CD8-positive, alpha-beta memory T cell (primary cell): ENCODE measurements around the gene QSOX2. TPM values are rescaled to one million over a fixed set of nuclear protein-coding genes. Genes with fewer than 3 reads are reported as not detected.

Experiments used
- CTCF ChIA-PET: fragments of 350-600 bp; sonication (Branson Sonifier 250); formaldehyde crosslinking; loops from one replicate; lab custom pipeline; 2021; ENCODE audit warnings: antibody characterized with exemption; lab: Charles Lee
- POLR2A ChIA-PET: fragments of 350-600 bp; sonication (Branson Sonifier 250); formaldehyde crosslinking; loops from one replicate; lab custom pipeline; 2021; ENCODE audit warnings: antibody characterized with exemption; lab: Charles Lee
- DNase-seq, 5 donors: peaks; one replicate each; pipeline versions ENCODE4 v3.0.0 to v3.0.0-alpha.2; 2020 to 2022; ENCODE audit warnings: mixed read lengths in 1 of 5
- H3K27ac ChIP-seq: one replicate; pipeline ENCODE4 v1.7.0; 2013; ENCODE audit warnings: low read depth, mild to moderate bottlenecking, low read length, moderate library complexity
- H3K27me3 ChIP-seq: 2 replicates; pipeline ENCODE4 v1.7.0; 2013; ENCODE audit warnings: low read length, mild to moderate bottlenecking; ENCODE audit not compliant: insufficient read depth, poor library complexity, severe bottlenecking
- H3K36me3 ChIP-seq: 2 replicates; pipeline ENCODE4 v1.7.0; 2013; ENCODE audit warnings: mild to moderate bottlenecking, low read length, moderate library complexity; ENCODE audit not compliant: insufficient read depth
- H3K4me1 ChIP-seq: 2 replicates; pipeline ENCODE4 v1.7.0; 2013; ENCODE audit warnings: mild to moderate bottlenecking, low read length, moderate library complexity; ENCODE audit not compliant: insufficient read depth
- H3K4me3 ChIP-seq: 2 replicates; pipeline ENCODE4 v1.7.0; 2013; ENCODE audit warnings: mild to moderate bottlenecking, low read length
- H3K9me3 ChIP-seq: 2 replicates; pipeline ENCODE4 v1.7.0; 2013; ENCODE audit warnings: mild to moderate bottlenecking, low read length
- H3K27ac Mint-ChIP-seq, 8 donors: one replicate each; pipeline ENCODE4 v1.8.0; 2020 to 2021; ENCODE audit warnings: mixed read lengths in 8 of 8, mild to moderate bottlenecking in 6 of 8, inconsistent platforms in 3 of 8, moderate library complexity in 3 of 8
- H3K27me3 Mint-ChIP-seq, 2 donors: one replicate each; pipeline ENCODE4 v1.8.0; 2020 to 2021; ENCODE audit warnings: mixed read lengths in 2 of 2, mild to moderate bottlenecking in 1 of 2, moderate library complexity in 1 of 2
- H3K36me3 Mint-ChIP-seq, 3 donors: one replicate each; pipeline ENCODE4 v1.8.0; 2020 to 2021; ENCODE audit warnings: mixed read lengths in 3 of 3, inconsistent platforms in 1 of 3, mild to moderate bottlenecking in 1 of 3
- H3K4me1 Mint-ChIP-seq, 3 donors: one replicate each; pipeline ENCODE4 v1.8.0; 2020 to 2021; ENCODE audit warnings: mixed read lengths in 3 of 3, inconsistent platforms in 1 of 3, mild to moderate bottlenecking in 1 of 3
- H3K4me3 Mint-ChIP-seq, 7 donors: one replicate each; pipeline ENCODE4 v1.8.0; 2020 to 2021; ENCODE audit warnings: mixed read lengths in 7 of 7, mild to moderate bottlenecking in 6 of 7, moderate library complexity in 4 of 7, inconsistent platforms in 2 of 7
- H3K9me3 Mint-ChIP-seq, 5 donors: one replicate each; pipeline ENCODE4 v1.8.0; 2020 to 2022; ENCODE audit warnings: mixed read lengths in 5 of 5, mild to moderate bottlenecking in 3 of 5, moderate library complexity in 2 of 5, inconsistent platforms in 1 of 5
- polyA plus RNA-seq: library from polyadenylated mRNA; unstranded; fragments of 300-500 nt; fragmentation: Illumina TruSeq; gene quantifications from one replicate; pipeline ENCODE4 v1.2.3, GENCODE V29; 2021
- total RNA-seq, 2 experiments: library from RNA; stranded (reverse); gene quantifications; one replicate each; pipeline ENCODE4 v1.2.3, GENCODE V29; 2021

QSOX2 gene
- total and polyA plus RNA-seq, 3 experiments from 2014 or later = 0.66 to 15.3 (median 14.6) TPM

DNA sequence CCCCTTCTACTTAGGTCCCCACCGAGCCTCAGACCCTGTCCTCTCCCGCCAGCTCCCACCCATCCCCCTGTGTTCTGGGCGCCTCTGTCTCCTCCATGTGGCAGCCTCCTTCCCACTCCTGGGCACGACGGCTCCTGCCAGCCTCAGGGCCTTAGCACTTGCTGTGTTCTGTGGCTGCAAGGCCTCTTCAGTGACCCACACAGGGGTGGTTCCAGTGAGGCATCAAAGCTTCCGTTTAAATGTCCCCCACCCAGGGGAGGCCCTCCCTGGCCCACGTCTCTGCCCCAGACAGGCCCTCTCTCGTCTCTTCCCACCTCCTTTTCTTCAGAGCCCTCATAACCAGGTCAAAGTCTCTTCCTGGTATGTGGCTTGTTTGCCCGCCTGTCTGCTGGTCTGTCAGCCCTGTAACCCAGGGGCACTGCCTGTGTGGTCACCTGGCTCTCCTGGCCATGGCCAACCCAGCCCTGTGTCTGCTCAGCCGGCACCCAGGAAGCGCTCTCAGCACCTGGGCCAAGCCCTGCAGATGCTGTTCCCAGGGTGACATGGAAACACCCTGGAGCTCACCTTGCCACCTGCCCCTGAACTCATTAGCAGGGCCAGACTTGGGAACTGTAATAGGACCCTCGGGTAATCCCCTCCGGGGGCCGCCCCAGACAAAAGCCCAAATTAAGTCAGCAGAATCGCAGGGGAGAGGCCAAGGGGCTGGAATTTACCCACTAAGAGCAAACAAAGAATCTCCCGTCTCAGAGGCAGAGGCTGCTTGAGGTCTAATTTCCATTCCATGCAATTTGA lies 74.4 kb downstream of the QSOX2 start:
- H3K27ac Mint-ChIP-seq = no peak overlapping the region
- H3K4me3 Mint-ChIP-seq = no peak overlapping the region
- Histone ChIP-seq H3K4me3 (no peak overlapping the region), H3K27me3 (no peaks in the 10 kb centered on the region), H3K36me3 (no peaks in the 10 kb centered on the region), H3K4me1 (no peaks in the 10 kb centered on the region), H3K9me3 (no peaks in the 10 kb centered on the region), H3K27ac (no peak overlapping the region)
- peaks cover 9 to 23% of the 10 kb centered on the region in 2 donors for H3K27me3 Mint-ChIP-seq
- no peaks in the 10 kb centered on the region for H3K4me1 Mint-ChIP-seq
- no peaks in the 10 kb centered on the region for H3K36me3 Mint-ChIP-seq
- no peaks in the 10 kb centered on the region for H3K9me3 Mint-ChIP-seq
- ChIA-PET CTCF (interaction anchor here (0.7 to 0.9 kb wide), 2 partner anchors 13 to 53 kb away, joined by 3 read pairs; no protein-coding TSS in a partner anchor), POLR2A (no interaction called here)
- no peak for DNase-seq

DNA sequence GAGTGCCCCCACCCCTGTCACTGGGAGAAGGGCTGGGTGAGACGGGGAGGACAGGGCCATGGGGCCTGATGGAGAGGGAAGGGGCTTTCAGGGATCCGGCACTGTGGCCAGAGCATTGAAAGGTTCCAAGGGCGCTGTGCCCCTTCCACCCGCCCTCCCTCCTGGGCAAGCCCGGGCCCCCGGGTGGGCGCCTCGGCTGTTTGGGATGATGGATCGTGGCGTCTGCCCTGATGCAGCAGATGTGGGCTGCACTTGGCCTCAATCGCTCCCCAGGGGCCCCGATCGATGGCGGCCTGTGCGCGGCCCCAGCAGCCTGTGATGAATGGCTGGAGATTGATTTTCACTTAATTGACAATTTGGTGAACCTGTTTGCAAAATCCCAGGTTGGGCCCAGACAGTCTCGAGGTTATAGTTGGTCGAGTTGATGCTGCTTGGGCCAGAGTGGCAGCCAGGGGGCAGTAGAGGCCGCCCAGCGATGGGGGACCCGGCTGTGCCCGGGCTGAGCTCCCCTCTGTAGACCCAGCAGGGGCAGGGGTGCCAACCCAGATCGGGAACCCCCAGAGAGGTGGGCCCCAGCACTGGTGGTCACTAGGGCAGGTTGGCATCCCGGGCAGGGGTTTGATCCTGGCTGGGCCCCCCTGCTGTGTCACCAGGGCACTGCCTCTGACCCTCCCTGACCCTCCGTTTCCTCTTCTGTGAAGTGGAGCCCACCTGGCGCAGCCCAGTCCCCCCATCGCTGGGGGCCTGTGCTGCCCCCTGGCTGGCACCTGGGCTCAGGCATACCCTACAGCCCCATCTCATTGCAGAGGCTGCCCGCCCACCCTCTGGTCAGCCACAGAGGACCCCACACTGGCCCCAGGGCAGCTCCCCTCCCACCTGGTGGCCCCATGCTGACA lies 75.4 kb downstream of the QSOX2 start:
- CTCF ChIA-PET = interaction anchor here (0.7 to 0.9 kb wide), 2 partner anchors 14 to 54 kb away, joined by 3 read pairs; no protein-coding TSS in a partner anchor
- DNase-seq = peak in 4 of 5 donors; percentile 11 to 29 (median 17)
- H3K27me3 ChIP-seq = no peaks in the 10 kb centered on the region
- Mint-ChIP-seq H3K36me3 (no peaks in the 10 kb centered on the region), H3K4me1 (no peaks in the 10 kb centered on the region), H3K27ac (no peak overlapping the region), H3K4me3 (no peak overlapping the region), H3K27me3 (peaks cover 9 to 23% of the 10 kb centered on the region in 2 donors), H3K9me3 (no peaks in the 10 kb centered on the region)
- H3K4me1 ChIP-seq = no peaks in the 10 kb centered on the region
- POLR2A ChIA-PET = no interaction called here
- H3K9me3 ChIP-seq = no peaks in the 10 kb centered on the region
- H3K27ac ChIP-seq = no peak overlapping the region
- H3K4me3 ChIP-seq = no peak overlapping the region
- H3K36me3 ChIP-seq = no peaks in the 10 kb centered on the region

DNA sequence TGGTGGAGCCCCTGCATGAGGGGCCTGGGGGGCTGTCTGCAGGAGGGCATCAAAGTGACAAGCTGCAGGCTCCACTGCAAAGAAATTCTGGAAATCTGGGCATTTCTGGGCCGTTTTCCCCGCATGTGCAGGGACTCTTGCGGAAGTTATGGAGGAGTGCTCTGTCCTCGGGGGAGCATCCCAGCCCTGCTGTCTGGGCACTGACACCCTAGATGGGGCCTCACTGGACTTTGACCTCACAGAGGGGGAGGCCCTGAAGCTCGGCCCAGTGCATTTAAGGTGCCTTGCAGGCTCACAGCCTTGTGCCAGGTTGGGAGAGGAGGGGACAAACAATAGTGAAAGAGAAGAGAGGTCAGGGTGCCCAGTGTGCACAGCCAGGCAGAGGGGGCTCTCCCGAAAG lies 76.1 kb downstream of the QSOX2 start:
- Histone ChIP-seq H3K27me3 (no peaks in the 10 kb centered on the region), H3K4me1 (no peaks in the 10 kb centered on the region), H3K4me3 (no peak overlapping the region), H3K36me3 (no peaks in the 10 kb centered on the region), H3K9me3 (no peaks in the 10 kb centered on the region), H3K27ac (no peak overlapping the region)
- H3K27me3 Mint-ChIP-seq = peaks cover 9 to 27% of the 10 kb centered on the region in 2 donors
- no peaks in the 10 kb centered on the region for H3K9me3 Mint-ChIP-seq
- ChIA-PET CTCF (no interaction called here), POLR2A (no interaction called here)
- H3K36me3 Mint-ChIP-seq = no peaks in the 10 kb centered on the region
- H3K4me1 Mint-ChIP-seq = no peaks in the 10 kb centered on the region
- no peak overlapping the region for H3K4me3 Mint-ChIP-seq
- DNase-seq = no peak
- no peak overlapping the region for H3K27ac Mint-ChIP-seq

DNA sequence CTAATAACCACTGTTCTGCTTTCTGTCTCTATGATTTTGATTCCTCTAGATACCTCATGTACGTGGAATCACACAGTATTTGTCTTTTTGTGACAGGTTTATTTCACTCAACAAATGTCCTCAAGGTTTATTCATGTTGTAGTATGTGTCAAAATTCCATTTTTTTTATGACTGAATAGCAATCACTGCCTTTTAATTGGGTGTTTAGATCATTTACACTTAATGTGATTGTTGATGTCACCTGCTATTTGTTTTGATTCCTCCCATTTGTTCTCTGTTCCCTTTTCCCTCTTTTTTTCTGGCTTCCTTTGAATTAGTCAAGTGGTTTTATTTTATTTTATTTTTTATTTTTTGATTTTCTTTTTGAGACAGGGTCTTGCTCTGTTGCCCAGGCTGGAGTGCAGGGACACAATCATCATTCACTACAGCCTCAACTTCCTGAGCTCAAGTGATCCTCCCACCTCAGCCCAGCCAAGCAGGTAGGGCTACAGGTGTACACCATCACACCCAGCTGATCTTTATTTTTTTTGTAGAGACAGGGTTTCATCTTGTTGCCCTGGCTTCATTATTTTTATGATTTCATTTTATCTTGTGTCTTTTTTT lies 82.3 kb downstream of the QSOX2 start:
- Mint-ChIP-seq H3K9me3 (no peaks in the 10 kb centered on the region), H3K4me3 (no peak overlapping the region), H3K27me3 (peaks cover 2 to 10% of the 10 kb centered on the region in 2 donors), H3K27ac (no peak overlapping the region), H3K36me3 (no peaks in the 10 kb centered on the region), H3K4me1 (no peaks in the 10 kb centered on the region)
- H3K27me3 ChIP-seq = no peaks in the 10 kb centered on the region
- H3K4me3 ChIP-seq = no peak overlapping the region
- H3K9me3 ChIP-seq = no peaks in the 10 kb centered on the region
- H3K4me1 ChIP-seq = no peaks in the 10 kb centered on the region
- DNase-seq = no peak
- ChIA-PET CTCF (no interaction called here), POLR2A (no interaction called here)
- H3K36me3 ChIP-seq = no peaks in the 10 kb centered on the region
- no peak overlapping the region for H3K27ac ChIP-seq

DNA sequence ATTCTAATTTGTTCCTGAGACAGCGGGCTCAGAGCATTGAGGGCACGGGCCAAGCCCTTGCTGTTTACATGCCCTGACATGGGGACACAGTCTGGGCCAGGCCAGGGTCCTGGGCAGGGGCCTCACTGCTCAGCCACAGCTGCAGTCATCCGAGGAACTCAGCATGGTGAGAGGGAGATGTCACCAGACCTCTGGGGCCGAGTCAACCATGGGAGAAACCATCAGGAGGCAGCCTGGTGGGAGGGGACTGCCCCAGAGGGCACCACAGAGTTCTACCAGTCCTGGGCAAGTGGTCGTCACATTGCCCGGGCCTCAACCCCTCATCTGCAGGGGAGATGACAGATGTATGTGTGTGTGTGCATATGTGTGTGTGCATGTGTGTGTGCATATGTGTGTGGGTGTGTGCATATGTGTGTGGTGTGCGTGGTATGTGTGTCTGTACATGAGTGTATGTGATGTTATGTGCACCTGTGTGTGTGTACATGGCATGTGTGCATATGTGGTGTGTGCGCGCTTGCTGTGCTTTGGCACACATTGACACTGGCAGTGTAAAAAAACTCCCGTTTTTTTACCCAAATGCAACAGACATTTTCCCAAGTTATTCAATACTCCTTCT lies 84.5 kb downstream of the QSOX2 start:
- no peaks in the 10 kb centered on the region for H3K9me3 Mint-ChIP-seq
- H3K36me3 Mint-ChIP-seq = no peaks in the 10 kb centered on the region
- Histone ChIP-seq H3K27ac (no peak overlapping the region), H3K4me1 (no peaks in the 10 kb centered on the region), H3K36me3 (no peaks in the 10 kb centered on the region), H3K9me3 (no peaks in the 10 kb centered on the region), H3K27me3 (no peaks in the 10 kb centered on the region), H3K4me3 (no peak overlapping the region)
- POLR2A ChIA-PET = no interaction called here
- peaks cover 0 to 8% of the 10 kb centered on the region in 2 donors for H3K27me3 Mint-ChIP-seq
- H3K4me1 Mint-ChIP-seq = no peaks in the 10 kb centered on the region
- no peak overlapping the region for H3K4me3 Mint-ChIP-seq
- no peak overlapping the region for H3K27ac Mint-ChIP-seq
- DNase-seq = no peak
- CTCF ChIA-PET = no interaction called here

DNA sequence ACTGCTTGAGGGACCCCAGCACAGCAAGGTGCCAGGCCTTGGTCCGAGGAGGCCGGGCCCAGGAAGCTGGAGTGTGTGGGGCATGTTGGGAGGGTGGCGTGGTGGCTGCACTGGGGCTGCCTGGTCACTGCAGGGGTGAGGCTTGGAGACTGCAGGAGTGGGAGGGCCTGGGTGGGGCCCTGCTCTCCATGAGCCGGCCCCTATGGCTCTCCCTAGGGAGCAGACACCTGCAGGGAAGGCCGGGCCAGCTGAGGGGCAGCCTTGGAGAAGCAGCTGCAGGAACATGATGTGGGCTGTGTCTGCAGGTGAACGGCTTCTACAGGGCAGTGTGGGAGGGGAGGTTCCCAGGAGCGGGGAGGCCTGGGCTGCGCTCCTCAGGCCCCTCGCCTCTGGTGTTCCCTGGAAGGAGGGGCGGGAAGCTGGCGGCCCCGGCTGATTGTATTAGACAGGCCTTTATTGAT lies 85.2 kb downstream of the QSOX2 start:
- CTCF ChIA-PET = no interaction called here

DNA sequence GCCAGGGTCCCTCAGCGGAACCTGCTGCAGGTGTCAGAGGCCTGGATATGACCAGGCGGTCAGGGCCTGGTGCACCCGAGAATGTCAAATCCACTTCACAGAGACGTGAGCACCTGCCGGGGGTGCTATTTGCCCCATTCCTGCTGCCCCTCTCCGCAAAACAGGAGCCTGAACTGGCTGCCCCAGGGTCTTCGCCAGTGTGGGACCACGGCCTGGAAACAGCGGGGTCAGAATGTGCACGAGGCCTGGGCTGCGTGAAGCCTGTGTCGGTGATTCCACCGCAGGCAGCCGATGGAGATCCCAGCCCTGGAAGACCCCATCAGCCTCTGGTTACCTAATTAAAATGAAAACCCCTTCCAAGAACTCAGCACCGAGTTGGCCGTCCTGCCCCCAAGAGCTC lies 85.8 kb downstream of the QSOX2 start:
- Mint-ChIP-seq H3K36me3 (no peaks in the 10 kb centered on the region), H3K27me3 (peaks cover 7 to 14% of the 10 kb centered on the region in 2 donors)
- CTCF ChIA-PET = no interaction called here

More for the DNA sequence above, 85.2 kb downstream of the QSOX2 start:
- no peak for DNase-seq
- Histone ChIP-seq H3K27me3 (no peaks in the 10 kb centered on the region), H3K27ac (no peak overlapping the region), H3K4me1 (no peaks in the 10 kb centered on the region), H3K9me3 (no peaks in the 10 kb centered on the region), H3K4me3 (no peak overlapping the region), H3K36me3 (no peaks in the 10 kb centered on the region)
- Mint-ChIP-seq H3K9me3 (no peaks in the 10 kb centered on the region), H3K27ac (no peak overlapping the region), H3K4me1 (no peaks in the 10 kb centered on the region), H3K36me3 (no peaks in the 10 kb centered on the region), H3K4me3 (no peak overlapping the region), H3K27me3 (peaks cover 3 to 11% of the 10 kb centered on the region in 2 donors)
- POLR2A ChIA-PET = no interaction called here

More for the DNA sequence above, 85.8 kb downstream of the QSOX2 start:
- POLR2A ChIA-PET = no interaction called here
- DNase-seq = peak in 1 of 5 donors; percentile 33
- H3K4me1 ChIP-seq = no peaks in the 10 kb centered on the region
- no peak overlapping the region for H3K27ac ChIP-seq
- H3K36me3 ChIP-seq = no peaks in the 10 kb centered on the region
- Mint-ChIP-seq H3K27ac (no peak overlapping the region), H3K4me3 (no peak overlapping the region), H3K4me1 (no peaks in the 10 kb centered on the region), H3K9me3 (no peaks in the 10 kb centered on the region)
- H3K4me3 ChIP-seq = no peak overlapping the region
- no peaks in the 10 kb centered on the region for H3K9me3 ChIP-seq
- H3K27me3 ChIP-seq = no peaks in the 10 kb centered on the region
